ENCODE measurements around the gene B3GLCT. TPM values are rescaled to one million over a fixed set of nuclear protein-coding genes. Genes with fewer than 3 reads are reported as not detected.
"Not testable (repeated sequence)": the region's sequence is repeated elsewhere in the genome, so short reads cannot be mapped to it uniquely, and the experiment has no call there.

Gene B3GLCT
- total RNA-seq, 1 experiment from 2014 or later = 22.3 TPM

- H3K36me3 ChIP-seq = peaks cover 9% of the 10 kb centered on the region
- H3K27me3 ChIP-seq (replicated peaks) = no peaks in the 10 kb centered on the region
- peaks cover 22% of the 10 kb centered on the region for H3K4me1 ChIP-seq (replicated peaks)
- no peak overlapping the region for H3K4me3 ChIP-seq
- peaks cover 5% of the 10 kb centered on the region; the same call in 1 of the 2 replicates for H3K9me3 ChIP-seq (replicated peaks)
- DNase-seq (ENCODE audit: low read depth in 1 of 2, low spot score in 2 of 2) = no peak
- no peak overlapping the region for H3K27ac ChIP-seq
Measured at GRCh38 chr13:31198519-31198918, 1.3 kb upstream of the B3GLCT start.

DNA sequence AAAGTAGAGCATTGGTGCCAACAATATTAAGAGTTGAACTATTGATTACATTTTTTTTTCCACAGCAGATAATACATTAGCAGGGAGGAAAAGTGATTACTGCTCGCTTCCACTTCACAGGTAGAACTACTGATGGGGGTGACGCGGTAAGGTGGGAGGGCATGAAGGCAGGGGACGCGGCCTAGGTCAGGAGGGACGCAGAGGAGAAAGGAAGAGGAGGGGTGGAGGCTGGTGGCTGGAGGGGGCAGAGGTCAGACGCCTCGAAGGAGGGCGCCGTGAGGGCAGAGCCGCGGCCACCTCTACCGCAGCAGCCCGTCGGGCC, 287 bp upstream of the B3GLCT start:
- Histone ChIP-seq H3K4me3 (peak overlapping the region; percentile 99), H3K27me3 (replicated peaks) (no peaks in the 10 kb centered on the region), H3K36me3 (peaks cover 9% of the 10 kb centered on the region), H3K27ac (peak overlapping the region; percentile 88; the same call in 1 of the 2 replicates), H3K4me1 (replicated peaks) (peaks cover 24% of the 10 kb centered on the region), H3K9me3 (replicated peaks) (peaks cover 5% of the 10 kb centered on the region; the same call in 1 of the 2 replicates)
- no peak for DNase-seq (ENCODE audit: low read depth in 1 of 2, low spot score in 2 of 2)

DNA sequence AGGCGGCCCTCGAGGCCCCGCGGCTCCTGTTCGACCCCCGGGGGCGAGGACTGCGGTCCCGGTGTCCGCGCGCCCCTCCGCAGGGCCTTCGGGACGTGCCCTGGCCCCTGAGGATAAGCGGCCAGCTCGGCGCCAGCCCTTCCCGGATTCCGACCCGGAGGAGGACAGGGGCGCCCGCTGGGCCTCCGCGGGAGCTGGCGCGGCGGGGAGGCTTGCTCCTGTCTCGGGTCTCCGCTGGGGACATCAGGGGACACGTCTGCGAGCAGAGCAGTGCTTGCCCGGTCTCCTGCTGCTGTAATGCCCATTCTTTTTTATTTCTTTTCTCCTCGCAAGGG, 829 bp downstream of the B3GLCT start:
- Histone ChIP-seq H3K27ac (peak overlapping the region; percentile 88), H3K36me3 (peaks cover 9% of the 10 kb centered on the region), H3K4me3 (peak overlapping the region; percentile 99), H3K4me1 (replicated peaks) (peaks cover 28% of the 10 kb centered on the region), H3K27me3 (replicated peaks) (no peaks in the 10 kb centered on the region), H3K9me3 (replicated peaks) (peaks cover 5% of the 10 kb centered on the region; the same call in 1 of the 2 replicates)
- DNase-seq (ENCODE audit: low read depth in 1 of 2, low spot score in 2 of 2) = peak; percentile 60 to 65

DNA sequence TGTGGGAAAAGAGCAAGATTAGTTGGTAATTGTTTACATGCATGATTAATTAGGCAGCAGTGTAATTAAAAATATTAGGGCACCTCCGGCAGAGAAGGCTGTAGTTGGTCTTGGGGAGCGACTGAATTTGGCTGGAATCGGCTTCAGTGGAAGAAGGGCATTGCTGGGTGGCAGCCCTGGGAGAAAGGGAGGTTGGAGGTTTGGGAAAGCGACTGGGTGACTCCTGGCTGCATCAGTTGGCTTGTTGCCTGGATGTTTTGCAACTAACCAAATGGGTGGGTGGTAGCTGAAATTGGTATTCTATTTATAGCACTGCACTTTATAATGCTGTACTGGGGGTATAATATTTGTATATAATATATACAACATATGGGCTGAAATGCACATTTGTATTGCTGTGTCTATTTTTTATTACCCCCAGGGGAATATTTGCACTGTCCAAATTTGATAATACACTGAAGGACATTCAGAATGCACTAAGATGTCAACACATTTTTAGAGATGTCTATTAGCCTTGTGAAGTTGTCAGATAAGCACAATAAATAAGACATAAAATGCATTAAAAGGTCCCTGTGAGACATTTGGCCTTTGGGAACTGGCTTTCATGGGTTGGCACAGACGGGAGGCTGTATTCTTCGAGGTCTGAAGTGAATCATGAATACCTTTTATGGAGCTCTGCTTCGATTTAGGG, 1.7 kb downstream of the B3GLCT start:
- peak in 1 of 2 experiments; percentile 4 for DNase-seq (ENCODE audit: low read depth in 1 of 2, low spot score in 2 of 2)

GRCh38 chr13:31204592-31204991, 4.8 kb downstream of the B3GLCT start:
- DNase-seq (ENCODE audit: low read depth in 1 of 2, low spot score in 2 of 2) = peak in 1 of 2 experiments; percentile 18
- Histone ChIP-seq H3K9me3 (replicated peaks) (peaks cover 4% of the 10 kb centered on the region; the same call in 1 of the 2 replicates), H3K4me3 (no peak overlapping the region), H3K27ac (no peak overlapping the region), H3K4me1 (replicated peaks) (peaks cover 24% of the 10 kb centered on the region), H3K36me3 (peaks cover 9% of the 10 kb centered on the region), H3K27me3 (replicated peaks) (no peaks in the 10 kb centered on the region)

More for the DNA sequence above, 1.7 kb downstream of the B3GLCT start:
- H3K4me3 ChIP-seq = peak overlapping the region; percentile 99
- H3K9me3 ChIP-seq (replicated peaks) = peaks cover 5% of the 10 kb centered on the region; the same call in 1 of the 2 replicates
- no peaks in the 10 kb centered on the region for H3K27me3 ChIP-seq (replicated peaks)
- H3K4me1 ChIP-seq (replicated peaks) = peaks cover 28% of the 10 kb centered on the region
- peak overlapping the region; percentile 88 for H3K27ac ChIP-seq
- H3K36me3 ChIP-seq = peaks cover 9% of the 10 kb centered on the region

DNA sequence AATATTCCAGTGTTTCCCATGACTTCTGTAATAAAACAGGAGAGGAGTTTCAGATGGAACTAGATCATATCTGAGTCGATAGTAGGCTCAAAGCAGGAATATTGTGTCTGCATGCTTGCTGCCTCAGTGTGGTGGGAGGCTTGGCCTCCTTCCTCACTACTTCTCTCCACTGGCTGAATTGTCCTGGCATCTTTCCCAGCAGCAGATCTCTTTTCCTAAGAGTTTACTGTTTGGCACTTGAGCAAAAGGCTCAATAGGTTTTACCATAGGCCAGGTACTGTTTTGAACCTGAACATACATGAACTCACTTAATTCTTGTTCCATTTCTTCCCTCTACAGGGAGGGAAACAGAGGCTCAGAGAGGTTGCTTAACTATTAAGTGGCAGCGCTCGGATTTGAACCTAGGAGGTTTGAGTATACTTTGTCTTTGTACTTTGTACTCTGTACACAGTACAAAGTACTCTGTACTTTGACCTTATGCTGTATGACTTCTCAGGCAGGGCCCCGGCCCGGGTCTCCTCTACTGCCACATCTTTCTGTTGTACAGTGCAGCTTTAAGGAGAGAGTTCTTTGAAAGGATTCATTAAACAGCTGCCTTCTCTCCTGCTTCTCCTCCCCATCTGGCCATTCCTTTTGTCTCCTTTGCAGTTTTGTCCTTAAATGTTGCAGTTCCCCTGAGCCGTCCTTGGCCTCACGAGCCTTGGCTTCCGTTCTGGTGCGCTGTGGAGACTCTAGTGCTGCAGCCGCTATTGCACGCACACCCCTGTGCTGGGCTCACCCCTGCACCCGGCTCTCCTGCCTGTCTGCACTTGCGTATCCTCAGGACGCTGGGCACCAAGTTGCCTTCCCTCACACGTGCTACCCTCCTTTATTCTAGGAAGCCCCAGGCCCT, 8.1 kb downstream of the B3GLCT start:
- H3K9me3 ChIP-seq (replicated peaks) = no peaks in the 10 kb centered on the region
- H3K4me3 ChIP-seq = no peak overlapping the region
- no peak for DNase-seq (ENCODE audit: low read depth in 1 of 2, low spot score in 2 of 2)
- no peaks in the 10 kb centered on the region for H3K36me3 ChIP-seq
- no peaks in the 10 kb centered on the region for H3K27me3 ChIP-seq (replicated peaks)
- peaks cover 7% of the 10 kb centered on the region for H3K4me1 ChIP-seq (replicated peaks)
- H3K27ac ChIP-seq = no peak overlapping the region

DNA sequence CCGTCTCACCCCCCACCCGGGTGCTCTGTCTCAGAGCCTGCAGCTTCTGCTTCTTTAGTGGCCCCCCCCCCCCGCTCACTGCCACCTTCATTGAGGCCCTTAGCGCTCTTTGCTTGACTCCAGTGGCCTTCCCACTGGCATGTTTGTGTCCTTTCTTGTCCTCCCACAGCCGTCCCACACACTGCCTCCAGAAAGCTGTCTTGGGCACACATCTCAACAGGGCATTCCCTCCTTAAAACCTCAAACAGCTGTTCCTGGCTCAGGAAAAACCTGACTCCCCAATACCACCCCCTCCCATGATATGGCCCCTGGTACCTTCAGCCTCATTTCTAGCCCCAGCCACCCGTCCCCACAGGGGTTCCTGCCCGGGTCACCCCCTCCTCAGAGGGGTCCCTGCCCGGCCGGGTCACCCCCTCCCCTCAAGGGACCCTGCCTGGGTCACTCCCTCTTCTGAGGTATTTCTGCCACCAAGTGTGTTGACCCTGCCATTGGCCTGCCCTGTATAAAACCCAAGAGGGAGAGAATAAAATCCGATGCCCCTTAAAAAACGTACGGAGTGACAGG, 8.9 kb downstream of the B3GLCT start:
- DNase-seq (ENCODE audit: low read depth in 1 of 2, low spot score in 2 of 2) = no peak
- Histone ChIP-seq H3K4me1 (replicated peaks) (peaks cover 7% of the 10 kb centered on the region), H3K9me3 (replicated peaks) (no peaks in the 10 kb centered on the region), H3K27me3 (replicated peaks) (no peaks in the 10 kb centered on the region), H3K4me3 (no peak overlapping the region), H3K36me3 (no peaks in the 10 kb centered on the region), H3K27ac (no peak overlapping the region)

- Histone ChIP-seq H3K36me3 (no peaks in the 10 kb centered on the region), H3K9me3 (replicated peaks) (no peaks in the 10 kb centered on the region), H3K27ac (no peak overlapping the region), H3K4me1 (replicated peaks) (peaks cover 6% of the 10 kb centered on the region), H3K27me3 (replicated peaks) (no peaks in the 10 kb centered on the region), H3K4me3 (no peak overlapping the region)
- DNase-seq (ENCODE audit: low read depth in 1 of 2, low spot score in 2 of 2) = no peak
Measured at GRCh38 chr13:31209172-31209840, 9.5 kb downstream of the B3GLCT start.

DNA sequence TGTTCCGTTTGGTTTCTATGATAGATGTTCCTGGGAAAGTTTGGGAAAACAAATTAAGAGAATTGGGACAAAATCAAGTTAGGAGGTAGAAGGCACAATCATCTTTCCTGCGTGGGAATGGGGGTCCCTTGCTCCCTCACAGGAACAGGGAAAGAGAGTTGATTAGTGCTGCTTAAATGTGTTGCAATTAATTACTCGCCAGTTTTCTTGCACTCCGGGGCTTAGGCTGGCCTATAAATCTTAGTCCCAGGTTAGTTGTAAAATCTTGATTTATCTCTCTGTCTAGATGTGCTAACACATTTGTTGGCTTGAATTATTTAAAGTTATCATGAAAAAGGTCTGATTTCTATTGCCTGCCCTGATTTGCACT, 10.1 kb downstream of the B3GLCT start:
- Histone ChIP-seq H3K36me3 (no peaks in the 10 kb centered on the region), H3K4me1 (replicated peaks) (peaks cover 1% of the 10 kb centered on the region), H3K4me3 (no peak overlapping the region), H3K27me3 (replicated peaks) (no peaks in the 10 kb centered on the region), H3K27ac (no peak overlapping the region), H3K9me3 (replicated peaks) (no peaks in the 10 kb centered on the region)
- no peak for DNase-seq (ENCODE audit: low read depth in 1 of 2, low spot score in 2 of 2)

- H3K4me3 ChIP-seq = no peak overlapping the region
- no peak overlapping the region for H3K27ac ChIP-seq
- no peaks in the 10 kb centered on the region for H3K4me1 ChIP-seq (replicated peaks)
- H3K9me3 ChIP-seq (replicated peaks) = no peaks in the 10 kb centered on the region
- no peaks in the 10 kb centered on the region for H3K36me3 ChIP-seq
- H3K27me3 ChIP-seq (replicated peaks) = no peaks in the 10 kb centered on the region
- no peak for DNase-seq (ENCODE audit: low read depth in 1 of 2, low spot score in 2 of 2)
Measured at GRCh38 chr13:31213651-31214289, 14.0 kb downstream of the B3GLCT start.

- H3K9me3 ChIP-seq (replicated peaks) = no peaks in the 10 kb centered on the region
- no peak for DNase-seq (ENCODE audit: low read depth in 1 of 2, low spot score in 2 of 2)
- H3K27ac ChIP-seq = no peak overlapping the region
- H3K4me1 ChIP-seq (replicated peaks) = no peaks in the 10 kb centered on the region
- no peaks in the 10 kb centered on the region for H3K27me3 ChIP-seq (replicated peaks)
- no peaks in the 10 kb centered on the region for H3K36me3 ChIP-seq
- no peak overlapping the region for H3K4me3 ChIP-seq
Measured at GRCh38 chr13:31214435-31214834, 14.7 kb downstream of the B3GLCT start.

DNA sequence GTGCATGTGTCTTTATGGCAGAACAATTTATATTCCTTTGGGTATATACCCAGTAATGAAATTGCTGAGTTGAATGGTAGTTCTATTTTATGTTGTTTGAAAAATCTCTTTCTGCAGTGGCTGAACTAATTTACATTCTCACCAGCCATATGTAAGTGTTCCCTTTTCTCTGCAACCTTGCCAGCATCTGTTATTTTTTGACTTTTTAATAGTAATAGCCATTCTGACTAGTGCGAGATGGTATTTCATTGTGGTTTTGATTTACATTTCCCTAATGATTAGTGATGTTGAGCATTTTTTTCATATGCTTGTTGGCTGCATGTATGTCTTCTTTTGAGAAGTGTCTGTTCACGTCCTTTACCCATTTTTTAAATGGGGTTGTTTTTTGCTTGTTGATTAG, 17.1 kb downstream of the B3GLCT start:
- not testable (repeated sequence) for H3K36me3 ChIP-seq; H3K4me1 ChIP-seq (replicated peaks); H3K9me3 ChIP-seq (replicated peaks); H3K4me3 ChIP-seq; H3K27ac ChIP-seq; DNase-seq (ENCODE audit: low read depth in 1 of 2, low spot score in 2 of 2); H3K27me3 ChIP-seq (replicated peaks)

DNA sequence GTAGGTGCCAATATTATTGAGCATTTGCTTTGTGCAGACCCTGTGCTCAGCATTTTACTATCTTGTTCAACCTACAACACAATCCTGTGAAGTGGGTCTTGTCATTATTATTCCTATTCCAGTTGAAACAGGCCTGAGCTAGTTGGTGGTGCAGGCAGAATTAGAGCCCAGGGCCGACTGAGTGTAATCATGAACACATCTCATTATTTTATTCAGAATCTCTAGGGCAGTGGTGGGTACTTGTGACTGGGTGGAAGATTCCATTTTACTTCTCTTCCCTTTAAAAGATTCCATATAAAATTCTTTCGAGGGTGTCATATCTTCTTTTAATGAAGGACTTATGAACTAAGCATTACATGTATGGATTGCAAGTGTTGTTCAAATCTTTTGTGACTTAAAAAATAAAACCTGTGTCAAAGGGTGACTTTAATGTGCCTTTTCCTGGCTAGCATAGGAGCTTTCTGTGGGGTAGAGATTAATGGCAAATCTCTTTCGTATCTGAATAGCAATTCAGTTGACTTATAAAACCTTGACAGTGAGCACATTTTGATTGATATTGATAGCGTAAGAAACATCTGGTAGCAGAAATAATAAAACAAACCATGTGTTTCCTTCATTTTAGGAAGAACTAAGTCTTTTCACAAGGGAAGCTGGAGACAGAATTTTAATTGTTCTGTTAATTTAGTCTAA, 20.3 kb downstream of the B3GLCT start:
- no peak overlapping the region for H3K27ac ChIP-seq
- no peaks in the 10 kb centered on the region for H3K4me1 ChIP-seq (replicated peaks)
- no peaks in the 10 kb centered on the region for H3K36me3 ChIP-seq
- no peaks in the 10 kb centered on the region; the same call in 1 of the 2 replicates for H3K9me3 ChIP-seq (replicated peaks)
- no peak for DNase-seq (ENCODE audit: low read depth in 1 of 2, low spot score in 2 of 2)
- H3K27me3 ChIP-seq (replicated peaks) = no peaks in the 10 kb centered on the region
- H3K4me3 ChIP-seq = no peak overlapping the region
